Central memory CD4-positive, alpha-beta T cell (primary cell): ENCODE measurements around the gene FTSJ1.

ENCODE experiments used
- DNase-seq: peaks from one replicate; pipeline ENCODE4 v3.0.0; 2022

FTSJ1 gene

DNA sequence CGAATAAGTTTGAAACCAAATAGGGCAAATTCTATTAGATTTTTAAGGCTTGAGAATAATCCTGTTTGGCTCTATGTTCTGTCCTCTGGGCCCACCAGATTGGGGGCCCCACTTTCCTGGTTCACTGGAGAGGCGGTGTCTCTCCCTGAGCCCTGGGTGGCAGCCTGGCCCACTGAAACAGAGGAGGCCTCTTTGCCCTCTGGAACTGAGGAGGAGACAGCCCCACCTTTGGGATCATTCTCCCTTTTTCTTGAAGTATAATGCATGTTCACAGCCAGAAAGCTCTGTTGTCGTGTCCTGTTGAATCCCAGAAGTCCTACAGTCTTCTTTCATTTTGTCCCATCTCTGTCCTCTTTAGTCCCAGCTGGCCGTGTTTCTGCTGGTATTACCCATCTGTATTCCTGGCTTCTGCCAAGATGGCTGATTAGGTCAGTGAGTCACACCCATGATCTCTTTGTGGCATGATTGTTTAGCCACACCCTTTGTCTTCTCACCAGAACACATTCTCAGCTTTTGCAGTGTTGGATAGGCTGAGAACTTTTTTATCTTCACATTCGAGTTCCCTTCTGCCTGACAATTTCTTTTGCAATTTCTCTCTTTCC is 55.5 kb downstream of the FTSJ1 start:
- no peak for DNase-seq

DNA sequence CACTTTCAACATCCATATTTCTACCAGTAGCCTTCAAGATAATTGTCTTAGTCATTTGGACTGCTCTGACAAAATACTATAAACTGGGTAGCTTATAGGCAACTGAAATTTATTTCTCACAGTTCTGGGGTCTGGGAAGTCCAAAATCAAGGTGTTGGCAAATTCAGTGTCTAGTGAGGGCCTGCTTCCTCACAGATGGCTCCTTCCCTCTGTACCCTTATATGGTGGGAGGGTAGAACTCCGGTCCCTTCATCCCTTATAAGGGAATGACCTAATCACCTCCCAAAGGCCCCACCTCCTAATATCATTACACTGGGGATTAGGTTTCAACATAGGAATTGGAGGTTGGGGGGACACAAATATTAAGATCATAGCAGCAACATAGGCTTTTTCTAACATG is 56.2 kb downstream of the FTSJ1 start:
- DNase-seq, result no peak

DNA sequence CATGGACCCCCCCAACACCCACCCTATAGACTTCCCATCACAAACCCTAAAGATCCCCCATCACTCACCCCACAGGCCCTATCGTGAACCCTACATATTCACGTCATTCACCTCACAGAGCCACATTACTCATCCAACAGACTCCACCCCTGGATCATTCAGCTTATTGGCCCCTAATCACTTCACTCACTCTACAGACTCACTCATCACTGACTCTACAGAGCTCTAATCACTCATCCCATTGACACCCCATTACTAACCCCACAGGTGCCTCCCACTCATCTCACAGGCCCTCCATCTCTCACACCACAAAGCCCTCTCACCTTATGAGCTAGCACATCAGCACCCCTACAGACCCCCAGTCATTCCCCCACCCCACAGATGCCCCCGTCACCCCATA is 57.2 kb downstream of the FTSJ1 start:
- DNase-seq, result no peak
